NCI-H1436 treated with DMSO at 0.1 percent for 48 hours (cell line): ENCODE results near the gene FLT1.

Source experiments
- DNase-seq: peaks from one replicate; lab custom pipeline; 2025; lab: John Stamatoyannopoulos, UW

The FLT1 gene

GRCh38 chr13:28459911-28460310 lies 35.0 kb downstream of the FLT1 start:
- DNase-seq, result no peak

DNA sequence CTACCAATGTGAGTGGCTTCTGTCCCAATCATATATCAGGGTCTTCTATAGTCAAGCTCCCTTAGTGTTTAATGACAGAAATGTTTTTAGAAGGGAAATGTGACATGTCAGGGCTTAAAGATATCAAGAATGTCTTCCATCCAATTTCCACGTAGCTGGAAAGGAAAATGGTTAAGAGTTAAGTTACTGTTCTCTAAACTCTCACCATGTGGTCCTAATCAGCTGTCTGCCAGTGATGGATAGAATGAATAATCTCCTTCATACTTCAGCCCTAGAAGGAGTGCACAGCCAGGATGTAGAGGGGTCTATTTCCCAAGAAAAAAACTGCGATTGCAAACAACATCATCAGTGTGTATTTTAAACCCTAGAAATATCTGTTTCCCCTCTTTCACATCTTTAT lies 36.3 kb downstream of the FLT1 start:
- no peak for DNase-seq

DNA sequence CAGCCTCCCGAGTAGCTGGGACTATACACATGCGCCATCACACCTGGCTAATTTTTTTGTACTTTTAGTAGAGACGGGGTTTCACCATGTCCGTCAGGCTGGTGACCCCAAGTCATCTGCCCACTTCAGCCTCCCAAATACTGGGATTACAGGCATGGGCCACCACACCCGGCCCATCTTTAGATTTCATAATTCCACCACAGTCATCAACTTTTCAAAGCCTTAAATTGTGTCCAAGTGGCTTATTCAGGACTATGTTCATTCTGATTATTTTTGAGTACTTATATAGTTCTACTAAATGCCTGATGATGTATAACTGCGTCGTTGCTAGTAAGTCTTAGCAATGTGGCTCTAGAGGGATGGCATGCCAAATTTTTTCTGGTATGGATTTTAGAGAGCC lies 36.9 kb downstream of the FLT1 start:
- DNase-seq, result no peak

DNA sequence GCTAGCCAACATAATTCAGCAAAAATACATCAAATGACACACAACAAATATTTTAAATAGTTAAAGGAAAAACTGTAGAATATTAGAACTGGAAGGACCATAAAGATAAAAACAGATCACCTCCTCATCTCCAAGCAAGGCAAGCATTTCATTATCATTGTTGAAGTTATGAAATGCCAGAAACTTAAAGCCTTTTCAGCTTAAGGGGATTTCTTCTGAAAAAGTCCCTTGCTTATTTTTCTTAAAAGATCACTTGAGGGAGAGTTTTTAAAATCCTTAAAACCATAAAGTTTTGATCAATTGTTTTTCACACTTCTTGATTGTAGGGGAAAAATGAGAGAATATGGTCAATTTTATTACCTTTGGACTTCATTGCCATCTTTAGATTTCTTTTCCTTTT lies 37.4 kb downstream of the FLT1 start:
- no peak for DNase-seq

GRCh38 chr13:28455580-28456194 lies 39.2 kb downstream of the FLT1 start:
- DNase-seq, result no peak

- no peak for DNase-seq
Observed at GRCh38 chr13:28452755-28453154, 42.2 kb downstream of the FLT1 start.

- no peak for DNase-seq
Observed at GRCh38 chr13:28451482-28452217, 43.3 kb downstream of the FLT1 start.

DNA sequence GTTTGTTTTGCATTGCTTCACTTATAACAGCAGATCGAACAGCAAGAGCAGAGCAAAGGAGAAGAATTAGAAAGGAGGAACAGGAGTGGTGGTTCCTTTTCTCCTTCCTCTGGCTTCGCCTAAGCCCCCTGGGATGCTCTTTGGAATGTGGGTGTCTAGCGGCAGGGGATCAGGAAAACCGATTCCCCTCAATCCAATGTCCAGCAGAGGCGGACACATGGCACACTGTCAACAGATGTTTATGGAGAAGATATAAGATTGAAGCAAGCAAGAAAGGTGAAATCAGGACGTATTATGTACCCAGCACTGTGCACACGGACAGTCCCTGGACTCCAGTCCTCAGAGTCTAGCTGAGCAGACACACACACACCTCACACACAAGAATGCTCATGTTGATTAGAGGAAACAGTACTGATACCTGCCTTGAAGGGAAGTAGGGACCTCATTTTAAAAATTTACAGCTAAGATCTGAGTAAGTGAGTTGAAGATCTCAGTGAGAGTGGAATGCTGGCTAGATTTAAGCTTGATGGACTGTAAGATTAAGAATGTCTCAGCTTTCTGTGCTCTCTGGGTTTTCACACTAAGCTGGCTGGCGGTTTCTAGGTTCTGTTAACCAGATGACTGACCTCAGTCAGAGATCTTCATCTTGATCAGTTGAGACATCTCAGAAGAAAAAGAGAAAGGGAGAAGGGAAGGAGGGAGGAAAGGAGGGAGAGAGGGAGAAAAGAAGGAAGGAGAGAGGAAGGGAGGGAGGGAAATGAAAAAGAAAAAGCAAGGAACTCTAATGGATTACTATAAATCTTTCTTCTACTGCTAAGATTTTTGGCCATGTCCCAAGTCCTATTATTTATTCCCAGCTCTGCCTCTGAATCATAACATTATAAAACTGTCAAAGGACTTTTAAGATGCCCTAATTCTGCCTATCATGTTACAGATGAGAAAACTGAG lies 44.8 kb downstream of the FLT1 start:
- no peak for DNase-seq

GRCh38 chr13:28448651-28449358 lies 46.1 kb downstream of the FLT1 start:
- DNase-seq, result no peak

DNA sequence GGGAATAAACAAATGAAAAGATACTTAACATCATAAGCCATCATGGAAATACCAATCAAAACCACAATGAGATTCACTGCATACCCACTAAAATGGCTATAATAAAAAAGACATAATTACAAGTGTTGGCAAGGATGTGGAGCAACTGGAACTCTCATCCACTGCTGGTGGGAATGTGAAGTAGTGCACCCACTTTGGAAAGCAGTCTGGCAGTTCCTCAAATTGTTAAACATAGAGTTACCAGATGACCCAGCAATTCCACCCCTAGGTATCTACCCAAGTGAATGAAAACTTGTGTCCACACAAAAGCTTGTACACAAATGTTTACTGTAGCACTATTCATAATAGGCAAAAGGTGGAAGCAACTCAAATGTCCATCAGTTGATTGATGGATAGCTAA lies 46.9 kb downstream of the FLT1 start:
- DNase-seq, result no peak

- DNase-seq, result no peak
Observed at GRCh38 chr13:28447206-28447605, 47.7 kb downstream of the FLT1 start.

DNA sequence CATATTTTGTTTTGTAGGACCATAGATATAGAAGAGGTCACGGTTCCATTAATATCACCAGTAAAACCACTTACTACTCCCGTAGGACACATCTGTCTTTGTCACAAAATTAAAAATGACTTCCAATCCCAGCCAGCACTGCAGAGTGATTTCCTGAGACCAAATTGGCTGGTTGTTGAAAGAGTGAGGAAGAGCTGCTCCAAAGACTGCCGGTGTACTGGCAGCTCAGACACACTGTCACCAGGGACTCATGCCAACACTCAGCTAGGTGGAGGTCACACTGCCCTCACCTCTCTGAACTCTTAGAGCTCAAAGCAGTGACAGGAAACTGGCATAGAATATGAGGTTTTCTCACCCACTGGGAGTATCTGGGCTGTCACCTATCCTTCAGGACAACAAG lies 52.1 kb downstream of the FLT1 start:
- DNase-seq, result no peak

- DNase-seq, result no peak
Observed at GRCh38 chr13:28441529-28441928, 53.4 kb downstream of the FLT1 start.

DNA sequence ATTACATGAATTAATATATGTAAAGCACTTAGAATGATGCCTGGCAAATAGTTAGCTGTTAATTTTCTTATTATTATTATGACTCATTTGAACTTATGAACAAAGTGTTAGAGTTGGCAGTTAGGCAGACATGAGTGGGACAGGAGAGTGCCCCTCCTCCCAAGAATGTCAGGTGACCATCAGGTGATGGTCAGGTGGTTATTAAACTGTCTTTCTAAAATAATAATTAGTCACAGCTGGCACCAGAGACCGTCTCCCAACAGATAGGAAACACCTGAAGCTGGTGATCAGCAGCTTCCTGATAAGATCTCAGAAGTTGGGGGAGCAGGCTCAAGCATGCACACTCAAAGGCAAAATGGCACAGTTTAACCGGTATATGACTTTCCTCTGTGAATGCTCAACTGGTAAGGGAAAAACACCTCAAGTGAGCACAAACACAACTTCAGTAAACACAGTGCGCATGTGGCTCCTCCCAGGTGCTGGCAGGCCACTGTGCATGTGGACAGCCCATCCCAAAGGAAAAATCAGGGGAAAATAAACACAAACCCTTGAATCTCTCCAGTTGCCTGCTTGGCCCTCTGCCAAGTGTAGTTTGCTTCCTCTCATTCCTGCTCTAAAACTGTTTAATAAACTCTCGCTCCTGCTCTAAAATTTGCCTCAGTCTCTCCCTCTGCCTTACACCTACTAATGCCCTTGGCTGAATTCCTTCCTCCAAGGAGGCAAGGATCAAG lies 54.0 kb downstream of the FLT1 start:
- no peak for DNase-seq

DNA sequence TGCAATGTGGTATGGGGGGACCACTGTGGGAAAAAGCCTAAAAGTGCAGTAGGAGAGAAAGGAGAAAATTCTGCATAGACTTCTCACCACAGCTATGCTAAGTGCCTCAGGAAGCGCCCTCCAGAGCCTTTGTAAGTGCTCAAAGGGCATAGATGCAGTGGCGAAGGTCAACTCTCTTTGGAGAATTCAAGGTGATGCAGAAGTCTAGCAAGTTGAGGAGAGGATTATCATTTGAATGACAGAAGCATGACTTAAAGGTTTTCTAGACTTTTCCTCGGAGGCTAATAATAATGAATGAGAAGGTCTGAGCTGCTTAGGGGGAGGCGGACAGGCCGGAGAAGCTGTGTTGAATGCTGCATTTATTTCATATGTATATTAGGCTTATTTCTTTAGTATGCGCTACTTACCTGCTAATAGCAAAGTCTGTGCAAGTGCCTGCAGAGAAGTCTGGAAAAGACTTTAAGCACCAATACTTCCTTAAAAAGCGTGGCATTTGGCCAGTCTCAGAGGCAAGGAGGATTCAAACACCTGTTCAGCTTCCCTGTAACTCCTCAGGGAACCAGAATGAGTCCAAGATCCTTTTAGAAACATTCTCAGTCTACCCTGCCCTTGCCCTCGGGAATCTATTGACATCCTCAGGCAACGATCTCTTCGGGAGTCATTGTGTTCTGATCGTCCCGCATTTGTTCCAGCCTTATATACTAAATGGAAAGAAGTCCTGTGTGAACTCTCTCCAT lies 56.2 kb downstream of the FLT1 start:
- DNase-seq, result no peak

DNA sequence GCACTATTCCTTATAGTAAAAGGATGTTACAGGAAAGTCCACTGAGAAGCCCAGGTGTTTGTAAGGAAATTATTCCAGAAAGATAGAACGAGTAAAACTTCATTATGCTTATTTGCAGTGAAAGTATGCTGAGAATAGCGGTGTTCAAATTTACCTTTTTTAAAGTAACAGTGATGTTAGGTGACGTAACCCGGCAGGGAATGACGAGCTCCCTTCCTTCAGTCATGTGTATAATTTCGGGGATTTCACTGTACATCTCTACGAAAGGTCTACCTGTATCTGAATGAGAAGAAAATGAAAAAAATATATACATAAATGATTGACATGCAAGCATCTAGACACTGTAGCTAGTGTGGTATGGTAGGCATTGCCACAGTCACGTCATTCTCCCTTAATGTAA lies 56.9 kb downstream of the FLT1 start:
- DNase-seq, result no peak

DNA sequence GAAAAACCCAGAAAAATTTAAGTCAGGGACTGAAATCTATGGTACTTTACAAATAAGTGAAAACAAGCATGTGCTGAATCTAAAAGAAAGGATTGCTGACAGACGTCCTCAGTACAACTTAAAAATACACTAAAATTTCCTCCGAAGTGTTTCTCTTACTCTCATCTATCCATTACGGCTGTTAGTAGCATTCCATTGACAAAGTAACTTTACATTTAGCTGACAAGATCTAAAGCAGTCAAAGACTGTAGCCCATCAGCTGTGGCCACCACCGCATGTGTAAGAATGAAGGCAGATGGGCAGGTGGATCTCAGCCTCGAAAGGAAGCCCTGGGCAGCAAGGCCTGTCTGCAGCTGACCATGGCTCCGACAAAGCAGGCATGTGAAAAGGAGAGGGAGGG lies 59.0 kb downstream of the FLT1 start:
- DNase-seq, result no peak

DNA sequence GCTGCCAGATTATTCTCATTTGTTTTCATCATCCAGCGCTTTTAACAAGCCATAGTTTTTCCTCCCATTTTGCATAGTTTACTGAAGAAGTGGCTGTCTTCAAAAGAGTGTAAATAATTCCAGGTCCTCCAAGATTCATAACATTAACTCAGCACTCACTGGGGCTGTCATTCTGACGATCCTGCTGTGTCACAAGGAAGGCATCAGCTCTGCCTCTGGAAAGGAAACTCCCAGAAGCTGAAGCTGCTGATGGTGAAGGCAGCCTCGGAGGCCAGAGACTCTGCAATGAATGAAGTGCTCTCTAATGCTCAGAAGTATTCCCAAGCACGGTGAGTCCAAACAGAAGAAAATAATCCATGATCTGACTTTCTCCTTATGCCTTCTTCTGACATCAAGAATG lies 60.0 kb downstream of the FLT1 start:
- no peak for DNase-seq

DNA sequence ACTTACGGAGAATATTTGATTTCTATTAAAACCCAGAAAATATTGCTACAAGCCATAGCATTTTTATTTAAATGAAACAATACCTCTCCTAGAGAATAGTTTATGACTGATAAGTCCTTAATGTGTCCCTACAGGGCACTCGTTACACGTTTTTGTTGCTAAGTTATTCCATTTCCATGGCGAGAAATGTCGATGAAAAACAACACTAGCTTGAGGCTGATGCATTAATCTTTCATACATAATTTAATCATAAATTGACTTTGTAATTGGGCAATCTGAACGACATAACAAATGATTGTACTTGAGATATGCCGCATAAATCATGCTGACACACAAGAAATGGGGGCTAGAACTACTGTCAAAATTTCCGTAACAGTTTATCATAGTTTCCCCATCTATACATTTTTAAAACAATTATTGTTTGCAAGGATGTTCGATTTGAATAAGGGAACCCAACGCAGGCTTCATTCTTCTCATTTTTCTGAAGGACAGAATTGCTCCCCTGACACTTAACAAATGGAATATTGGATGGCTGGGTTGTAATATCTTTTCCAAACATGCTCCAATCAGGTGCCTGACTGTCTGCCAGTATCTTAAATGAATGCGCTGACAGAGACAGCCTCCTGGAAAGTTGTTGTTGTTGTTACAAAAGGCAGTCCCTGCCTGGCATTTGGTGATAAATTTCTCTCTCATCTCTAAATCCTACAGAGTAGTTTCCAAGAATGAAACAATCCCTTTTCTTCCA lies 61.9 kb downstream of the FLT1 start:
- no peak for DNase-seq

DNA sequence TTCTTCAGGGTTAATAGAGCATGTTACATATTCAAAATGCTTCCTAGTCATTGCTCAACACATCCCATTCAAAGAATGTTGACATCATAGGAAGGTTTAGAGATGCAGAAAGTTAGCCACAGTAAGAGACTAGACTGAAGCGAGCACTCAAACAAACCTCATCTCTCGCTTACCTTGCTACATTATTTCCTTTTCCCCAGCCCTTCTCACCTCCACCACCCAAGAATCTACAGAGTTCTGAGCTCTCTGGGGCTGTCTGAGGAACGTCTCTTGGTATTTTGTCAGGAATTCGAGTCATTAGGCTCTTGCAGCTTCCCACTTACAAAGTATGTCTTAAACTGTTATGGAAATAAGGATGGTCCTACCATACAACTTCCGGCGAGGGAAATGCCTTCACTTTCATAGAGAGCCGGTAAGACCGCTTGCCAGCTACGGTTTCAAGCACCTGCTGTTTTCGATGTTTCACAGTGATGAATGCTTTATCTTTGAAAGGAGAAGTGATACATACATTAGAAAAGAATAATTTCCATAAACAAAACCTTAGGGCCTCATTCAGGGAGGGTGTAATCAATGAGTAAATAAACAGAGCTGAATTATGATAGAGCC lies 65.1 kb downstream of the FLT1 start:
- no peak for DNase-seq
